Liver (tissue), 9 donors: ENCODE data around the gene SLC27A4. TPM values are rescaled to one million over a fixed set of nuclear protein-coding genes. Genes with fewer than 3 reads are reported as not detected.

Experiments
- DNase-seq: peaks from one replicate; pipeline ENCODE4 v3.0.0-alpha.2; 2017; ENCODE audit warnings: low spot score
- H3K27ac ChIP-seq, 2 donors: one replicate each; pipeline ENCODE4 v1.7.0; 2013; ENCODE audit warnings: inconsistent platforms in 2 of 2, low read length in 2 of 2, control low read depth in 1 of 2, low read depth in 1 of 2, mild to moderate bottlenecking in 1 of 2
- H3K27me3 ChIP-seq, 4 donors: one replicate each; pipeline versions ENCODE4 v1.6.1 to v1.7.0; 2013; ENCODE audit warnings: low read length in 3 of 4, inconsistent platforms in 1 of 4, mild to moderate bottlenecking in 1 of 4, moderate library complexity in 1 of 4; ENCODE audit not compliant: control insufficient read depth in 4 of 4, insufficient read depth in 4 of 4
- H3K36me3 ChIP-seq, 4 donors: one replicate each; pipeline versions ENCODE4 v1.6.1 to v1.7.0; 2013; ENCODE audit warnings: low read length in 3 of 4, mild to moderate bottlenecking in 3 of 4, low read depth in 1 of 4, moderate library complexity in 1 of 4; ENCODE audit not compliant: control insufficient read depth in 4 of 4, insufficient read depth in 3 of 4
- H3K4me1 ChIP-seq, 4 donors: one replicate each; pipeline versions ENCODE4 v1.6.1 to v1.7.0; 2013; ENCODE audit warnings: low read length in 3 of 4, mild to moderate bottlenecking in 3 of 4, moderate library complexity in 1 of 4; ENCODE audit not compliant: control insufficient read depth in 4 of 4, insufficient read depth in 4 of 4
- H3K4me3 ChIP-seq, 3 donors: one replicate each; pipeline versions ENCODE4 v1.6.1 to v1.7.0; 2013; ENCODE audit warnings: low read length in 3 of 3, control low read depth in 1 of 3, low read depth in 1 of 3, mild to moderate bottlenecking in 1 of 3
- H3K9ac ChIP-seq, 2 donors: one replicate each; pipeline ENCODE4 v1.7.0; 2013; ENCODE audit warnings: low read length in 2 of 2, mild to moderate bottlenecking in 2 of 2, moderate library complexity in 2 of 2, control low read depth in 1 of 2, low read depth in 1 of 2
- H3K9me3 ChIP-seq, 4 donors: one replicate each; pipeline versions ENCODE4 v1.6.1 to v1.7.0; 2013; ENCODE audit warnings: low read length in 3 of 4; ENCODE audit not compliant: control insufficient read depth in 4 of 4
- CTCF ChIP-seq: fragments of 150-350 bp; IDR thresholded peaks from 2 replicates; pipeline ENCODE4 v1.5.1; 2017; ENCODE audit warnings: improper control_type of control experiment, low read depth, low read length; ENCODE audit not compliant: missing input control
- EGR1 ChIP-seq, 2 donors: IDR thresholded peaks; 2 replicates each; pipeline ENCODE4 v1.6.1; 2016 to 2018; ENCODE audit warnings: antibody characterized with exemption in 2 of 2, low read depth in 2 of 2
- FOXA1 ChIP-seq: IDR thresholded peaks from 2 replicates; pipeline ENCODE4 v1.6.1; 2016; ENCODE audit warnings: antibody characterized with exemption
- FOXA2 ChIP-seq: IDR thresholded peaks from 2 replicates; pipeline ENCODE4 v1.6.1; 2016; ENCODE audit warnings: antibody characterized with exemption
- GABPA ChIP-seq, 2 donors: IDR thresholded peaks in 1 of 2; conservative IDR thresholded peaks in 1 of 2; 2 replicates each; pipeline ENCODE4 v1.6.1; 2016; ENCODE audit warnings: antibody characterized with exemption in 2 of 2, mild to moderate bottlenecking in 1 of 2, moderate library complexity in 1 of 2
- HNF4A ChIP-seq, 2 donors: conservative IDR thresholded peaks; 2 replicates each; pipeline ENCODE4 v1.6.1; 2016; ENCODE audit warnings: antibody characterized with exemption in 2 of 2, mild to moderate bottlenecking in 2 of 2
- HNF4G ChIP-seq: IDR thresholded peaks from 2 replicates; pipeline ENCODE4 v1.6.1; 2016; ENCODE audit warnings: antibody characterized with exemption
- JUND ChIP-seq, 2 donors: IDR thresholded peaks; 2 replicates each; pipeline ENCODE4 v1.6.1; 2016; ENCODE audit warnings: antibody characterized with exemption in 2 of 2
- MAX ChIP-seq: IDR thresholded peaks from 2 replicates; pipeline ENCODE4 v1.6.1; 2016; ENCODE audit warnings: antibody characterized with exemption
- NR2F2 ChIP-seq: IDR thresholded peaks from 2 replicates; pipeline ENCODE4 v1.6.1; 2016; ENCODE audit warnings: antibody characterized with exemption
- RAD21 ChIP-seq, 2 donors: IDR thresholded peaks; 2 replicates each; pipeline ENCODE4 v1.6.1; 2016; ENCODE audit warnings: antibody characterized with exemption in 2 of 2, mild to moderate bottlenecking in 2 of 2
- RXRA ChIP-seq, 2 donors: IDR thresholded peaks; 2 replicates each; pipeline ENCODE4 v1.6.1; 2017 to 2018; ENCODE audit warnings: antibody characterized with exemption in 2 of 2, mild to moderate bottlenecking in 1 of 2
- SP1 ChIP-seq: IDR thresholded peaks from 2 replicates; pipeline ENCODE4 v1.6.1; 2018; ENCODE audit warnings: antibody characterized with exemption, mild to moderate bottlenecking
- TAF1 ChIP-seq: conservative IDR thresholded peaks from 2 replicates; pipeline ENCODE4 v1.6.1; 2016; ENCODE audit warnings: antibody characterized with exemption, mild to moderate bottlenecking
- YY1 ChIP-seq: IDR thresholded peaks from 2 replicates; pipeline ENCODE4 v1.6.1; 2016; ENCODE audit warnings: antibody characterized with exemption, mild to moderate bottlenecking
- WGBS: extraction: QIAGEN DNeasy Blood & Tissue Kit; methylation state at CpG from one replicate; pipeline ENCODE4 v1.1.7; 2013; 5-methylcytosine and 5-hydroxymethylcytosine counted together
- polyA plus RNA-seq, 2 donors: library from polyadenylated mRNA; stranded (reverse) in 1 of 2; unstranded in 1 of 2; fragments of 200-250 nt in 1 of 2; fragments of >200 nt in 1 of 2; fragmentation: Nextera tagmentation in 1 of 2; extraction: Ambion mirVana in 1 of 2; gene quantifications; one replicate each; pipeline versions ENCODE4 v1.2.1 to v1.2.3, GENCODE V29; 2013 to 2015
- total RNA-seq, 2 donors: library from RNA; depleted of rRNA; stranded (reverse); fragments of >200 nt; gene quantifications; one replicate each; pipeline ENCODE4 v1.2.3, GENCODE V29; 2014
- TF ChIP-seq, protein P1 (sequence below): IDR thresholded peaks from 2 replicates; pipeline ENCODE4 v1.6.1; 2016; ENCODE audit warnings: antibody characterized with exemption
- TF ChIP-seq, protein P2 (sequence below): IDR thresholded peaks from 2 replicates; pipeline ENCODE4 v1.6.1; 2016; ENCODE audit warnings: antibody characterized with exemption, mild to moderate bottlenecking
- TF ChIP-seq, protein P3 (sequence below): IDR thresholded peaks from 2 replicates; pipeline ENCODE4 v1.6.1; 2016; ENCODE audit warnings: antibody characterized with exemption
- donor health status: healthy.
- donor health status: healthy.
- donor health status: healthy.
- donor health status: healthy.
- donor health status: healthy.

Gene SLC27A4
- total and polyA plus RNA-seq, 4 donors = 5.9 to 36.4 (median 14.7) TPM

- Histone ChIP-seq H3K27ac (no peak overlapping the region), H3K4me3 (no peak overlapping the region), H3K9ac (no peak overlapping the region), H3K4me1 (no peaks in the 10 kb centered on the region), H3K27me3 (peaks cover 0 to 2% (median 0%) of the 10 kb centered on the region in 4 donors), H3K9me3 (no peaks in the 10 kb centered on the region), H3K36me3 (no peaks in the 10 kb centered on the region)
- WGBS = 83% methylated on average over 5 of the region's 5 CpGs
- no peak for DNase-seq
- TF ChIP-seq, protein P1, sequence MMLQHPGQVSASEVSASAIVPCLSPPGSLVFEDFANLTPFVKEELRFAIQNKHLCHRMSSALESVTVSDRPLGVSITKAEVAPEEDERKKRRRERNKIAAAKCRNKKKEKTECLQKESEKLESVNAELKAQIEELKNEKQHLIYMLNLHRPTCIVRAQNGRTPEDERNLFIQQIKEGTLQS = no peak
- TF ChIP-seq GABPA (IDR thresholded peaks at IDR 0.05 in 1 of 2, conservative IDR thresholded peaks at IDR 0.05 in 1 of 2) (no peak), YY1 (no peak), FOXA1 (no peak), TAF1 (no peak), NR2F2 (no peak), RAD21 (IDR thresholded peaks at IDR 0.05) (no peak), EGR1 (IDR thresholded peaks at IDR 0.05; ENCODE audit: low read depth in 2 of 2) (no peak), CTCF (no peak), MAX (no peak), RXRA (IDR thresholded peaks at IDR 0.05) (no peak), HNF4G (no peak), FOXA2 (no peak), HNF4A (conservative IDR thresholded peaks at IDR 0.05) (no peak), SP1 (no peak), JUND (IDR thresholded peaks at IDR 0.05) (no peak)
- TF ChIP-seq, protein P2, sequence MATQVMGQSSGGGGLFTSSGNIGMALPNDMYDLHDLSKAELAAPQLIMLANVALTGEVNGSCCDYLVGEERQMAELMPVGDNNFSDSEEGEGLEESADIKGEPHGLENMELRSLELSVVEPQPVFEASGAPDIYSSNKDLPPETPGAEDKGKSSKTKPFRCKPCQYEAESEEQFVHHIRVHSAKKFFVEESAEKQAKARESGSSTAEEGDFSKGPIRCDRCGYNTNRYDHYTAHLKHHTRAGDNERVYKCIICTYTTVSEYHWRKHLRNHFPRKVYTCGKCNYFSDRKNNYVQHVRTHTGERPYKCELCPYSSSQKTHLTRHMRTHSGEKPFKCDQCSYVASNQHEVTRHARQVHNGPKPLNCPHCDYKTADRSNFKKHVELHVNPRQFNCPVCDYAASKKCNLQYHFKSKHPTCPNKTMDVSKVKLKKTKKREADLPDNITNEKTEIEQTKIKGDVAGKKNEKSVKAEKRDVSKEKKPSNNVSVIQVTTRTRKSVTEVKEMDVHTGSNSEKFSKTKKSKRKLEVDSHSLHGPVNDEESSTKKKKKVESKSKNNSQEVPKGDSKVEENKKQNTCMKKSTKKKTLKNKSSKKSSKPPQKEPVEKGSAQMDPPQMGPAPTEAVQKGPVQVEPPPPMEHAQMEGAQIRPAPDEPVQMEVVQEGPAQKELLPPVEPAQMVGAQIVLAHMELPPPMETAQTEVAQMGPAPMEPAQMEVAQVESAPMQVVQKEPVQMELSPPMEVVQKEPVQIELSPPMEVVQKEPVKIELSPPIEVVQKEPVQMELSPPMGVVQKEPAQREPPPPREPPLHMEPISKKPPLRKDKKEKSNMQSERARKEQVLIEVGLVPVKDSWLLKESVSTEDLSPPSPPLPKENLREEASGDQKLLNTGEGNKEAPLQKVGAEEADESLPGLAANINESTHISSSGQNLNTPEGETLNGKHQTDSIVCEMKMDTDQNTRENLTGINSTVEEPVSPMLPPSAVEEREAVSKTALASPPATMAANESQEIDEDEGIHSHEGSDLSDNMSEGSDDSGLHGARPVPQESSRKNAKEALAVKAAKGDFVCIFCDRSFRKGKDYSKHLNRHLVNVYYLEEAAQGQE = no peak
- TF ChIP-seq, protein P3, sequence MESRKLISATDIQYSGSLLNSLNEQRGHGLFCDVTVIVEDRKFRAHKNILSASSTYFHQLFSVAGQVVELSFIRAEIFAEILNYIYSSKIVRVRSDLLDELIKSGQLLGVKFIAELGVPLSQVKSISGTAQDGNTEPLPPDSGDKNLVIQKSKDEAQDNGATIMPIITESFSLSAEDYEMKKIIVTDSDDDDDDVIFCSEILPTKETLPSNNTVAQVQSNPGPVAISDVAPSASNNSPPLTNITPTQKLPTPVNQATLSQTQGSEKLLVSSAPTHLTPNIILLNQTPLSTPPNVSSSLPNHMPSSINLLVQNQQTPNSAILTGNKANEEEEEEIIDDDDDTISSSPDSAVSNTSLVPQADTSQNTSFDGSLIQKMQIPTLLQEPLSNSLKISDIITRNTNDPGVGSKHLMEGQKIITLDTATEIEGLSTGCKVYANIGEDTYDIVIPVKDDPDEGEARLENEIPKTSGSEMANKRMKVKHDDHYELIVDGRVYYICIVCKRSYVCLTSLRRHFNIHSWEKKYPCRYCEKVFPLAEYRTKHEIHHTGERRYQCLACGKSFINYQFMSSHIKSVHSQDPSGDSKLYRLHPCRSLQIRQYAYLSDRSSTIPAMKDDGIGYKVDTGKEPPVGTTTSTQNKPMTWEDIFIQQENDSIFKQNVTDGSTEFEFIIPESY = no peak
Measured at GRCh38 chr9:128404560-128404959, 64.2 kb downstream of the SLC27A4 start.
